Stimulated activated CD8-positive, alpha-beta memory T cell treated with anti-CD3 and anti-CD28 coated beads, Interleukin-7, amount 100 ng/mL, for 4 hours (primary cell): ENCODE measurements around the gene FAM237A.

Source experiments
- DNase-seq, 2 donors: peaks; one replicate each; pipeline ENCODE4 v3.0.0-alpha.2; 2020; ENCODE audit warnings: low read depth in 2 of 2

The FAM237A gene

DNA sequence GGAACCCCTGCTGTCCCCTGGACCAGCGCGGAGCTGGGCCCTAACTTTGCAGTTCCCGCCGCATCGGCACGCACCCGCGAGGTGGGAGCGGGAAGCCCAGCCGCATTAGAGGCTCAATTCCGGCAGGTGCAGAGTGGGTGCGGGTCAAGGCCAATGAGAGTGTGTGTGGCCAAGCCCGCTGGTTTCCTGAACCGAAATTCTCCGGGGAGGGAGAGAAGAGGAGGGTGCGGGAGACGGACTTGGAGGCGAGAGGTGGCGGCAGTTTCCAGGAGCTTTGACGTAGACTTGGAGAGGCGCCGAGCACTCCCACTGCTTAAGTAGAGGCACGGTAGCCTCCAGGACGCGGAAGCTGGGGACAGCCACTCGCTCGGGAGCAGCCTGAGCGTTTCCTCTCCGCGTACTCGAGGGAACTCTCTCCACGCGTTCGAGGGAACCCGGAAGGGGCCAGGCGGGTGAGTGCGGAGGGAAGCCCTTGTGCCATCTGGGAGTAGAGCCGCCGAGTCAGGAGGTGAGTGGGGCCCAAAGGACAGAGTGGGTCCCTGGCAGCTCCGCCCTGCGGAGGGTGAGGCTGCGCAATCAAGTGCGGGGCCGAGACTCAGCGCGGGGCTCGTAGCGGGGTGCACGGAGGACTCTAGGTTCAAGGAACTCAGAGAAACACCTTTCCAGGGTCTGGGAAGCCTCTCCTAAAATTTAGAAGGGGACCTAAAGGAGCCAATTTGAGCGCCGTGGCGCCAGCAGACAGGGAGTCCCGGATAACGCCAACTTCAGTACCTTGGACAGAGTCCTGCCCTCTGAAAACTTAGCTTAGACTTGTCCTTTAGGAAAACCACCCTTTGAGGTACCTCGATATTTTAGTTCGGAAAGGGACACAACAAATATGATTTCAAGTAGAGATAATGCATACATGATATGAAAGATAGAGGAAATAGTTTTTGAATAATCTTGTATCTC, at the start of gene FAM237A:
Gene FAM237A, plus strand, starts transcription at position 413 of the 951 bp plus-strand sequence. CDS start 1,750 bp downstream, outside the sequence.
- DNase-seq: no peak

DNA sequence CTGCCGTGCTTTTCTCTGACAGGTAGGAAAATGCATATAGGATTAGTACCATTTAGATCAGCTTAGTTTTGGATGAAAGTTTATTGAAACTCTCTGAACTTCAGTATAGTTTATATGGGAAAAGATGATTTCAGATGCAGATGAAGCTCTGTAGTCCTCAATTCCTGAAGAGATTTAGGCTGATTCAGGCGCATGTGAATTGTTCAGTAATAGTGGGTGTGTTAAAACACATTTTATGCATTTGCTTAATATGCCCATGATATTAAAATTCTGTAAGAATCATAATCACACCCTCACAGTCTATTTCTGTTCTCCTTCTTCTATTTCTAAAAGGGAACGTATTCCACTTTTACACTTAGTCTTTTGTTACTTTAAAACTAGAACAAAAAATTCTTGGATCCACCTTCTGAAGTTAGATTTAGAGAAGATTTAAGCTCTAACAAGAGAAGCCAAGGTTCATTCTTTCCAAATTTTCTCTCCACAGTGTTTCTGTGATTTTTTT, 44.5 kb upstream of the FAM237A start:
- no peak for DNase-seq

DNA sequence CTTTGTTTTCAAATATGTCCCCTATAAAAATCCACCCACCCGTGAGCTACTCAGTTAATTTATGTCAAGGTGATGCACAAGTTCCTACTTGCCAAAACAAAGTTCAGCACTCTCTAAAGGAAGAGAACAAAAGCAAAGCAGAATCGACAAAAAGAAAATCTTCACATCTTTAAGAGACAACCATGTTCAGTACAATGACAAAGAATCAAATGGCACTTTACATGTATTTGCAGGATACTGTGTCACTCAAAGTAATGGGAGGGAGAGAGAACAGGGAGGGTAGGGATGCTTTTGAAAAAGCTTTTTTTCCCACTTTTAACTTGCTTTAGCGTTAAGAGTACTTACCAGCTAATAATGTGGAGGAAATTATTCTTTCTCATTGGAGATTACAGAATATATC, 39.0 kb upstream of the FAM237A start:
- DNase-seq: no peak

DNA sequence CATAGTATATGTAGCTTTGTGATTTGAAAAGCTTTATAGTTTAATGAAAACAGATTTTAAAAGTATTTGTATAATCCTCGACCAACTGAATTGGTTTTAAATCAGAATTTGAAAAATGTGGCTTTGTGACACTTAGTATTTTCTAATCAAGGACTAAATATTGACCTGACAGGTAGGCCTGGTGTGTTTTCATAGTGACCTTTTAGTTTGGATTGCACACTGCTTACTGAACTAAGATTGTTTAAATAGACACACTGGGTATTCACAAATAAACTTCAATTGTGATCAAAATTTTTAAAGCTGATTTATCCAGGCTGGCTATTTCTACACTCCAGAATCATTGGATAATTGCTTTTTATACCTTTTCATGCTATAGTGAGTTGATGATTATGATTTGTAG, 31.8 kb upstream of the FAM237A start:
- DNase-seq: no peak

DNA sequence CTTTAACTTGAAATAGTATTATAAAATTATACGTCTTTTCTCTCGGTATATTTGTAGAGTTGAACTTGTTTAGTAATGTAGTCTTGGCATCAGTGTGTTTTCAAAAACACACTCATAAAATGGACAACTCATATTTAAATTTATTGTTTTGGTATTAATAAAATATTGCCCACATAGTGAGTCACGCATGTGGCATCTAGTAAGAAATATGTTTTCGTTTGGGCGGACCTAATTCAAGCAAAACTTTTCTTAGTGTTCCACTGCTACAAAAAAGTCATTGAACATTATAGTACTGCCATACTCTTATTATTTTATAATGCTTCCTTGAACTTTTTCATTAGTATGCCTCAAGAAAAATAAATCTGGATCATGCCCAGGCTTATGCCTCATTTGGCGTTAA, 31.1 kb upstream of the FAM237A start:
- no peak for DNase-seq

DNA sequence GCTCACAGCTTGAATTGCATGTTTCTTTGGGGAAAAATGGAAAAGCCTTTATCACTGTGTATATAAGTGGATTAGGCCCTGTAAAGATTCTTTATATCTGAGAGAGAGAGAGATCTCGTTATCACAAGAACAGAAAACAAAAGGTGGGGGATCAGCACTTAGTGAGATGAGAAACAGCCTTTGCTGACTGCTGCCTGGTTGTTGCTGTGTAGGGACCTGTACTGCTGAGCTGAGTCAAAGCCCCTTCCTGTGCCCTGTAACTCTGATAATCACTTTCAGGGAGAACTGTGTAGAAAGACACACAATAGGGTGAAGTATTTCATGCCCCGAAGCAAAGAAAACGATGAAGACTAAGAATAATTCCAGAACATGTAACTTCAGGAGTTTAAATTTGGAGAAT, 30.6 kb upstream of the FAM237A start:
- no peak for DNase-seq

DNA sequence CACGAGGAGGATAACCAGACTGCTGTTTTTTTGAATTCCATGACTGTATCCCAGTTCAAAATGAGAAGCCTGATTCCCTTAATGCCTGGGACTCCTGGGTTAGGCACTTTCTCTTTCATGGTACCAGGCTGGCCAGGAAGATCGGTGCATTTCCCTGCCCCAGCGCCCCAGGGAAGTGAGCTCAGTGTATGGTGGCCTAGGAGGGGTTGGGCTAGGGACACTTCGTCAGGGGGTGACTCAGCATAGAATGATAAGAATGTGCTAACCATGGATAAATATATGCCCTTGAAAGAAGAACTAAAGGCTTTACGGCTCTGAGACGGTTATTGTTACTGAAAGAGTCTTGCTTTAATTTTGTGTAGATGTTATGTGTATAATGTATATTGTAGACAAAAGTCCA, 27.5 kb upstream of the FAM237A start:
- no peak for DNase-seq

DNA sequence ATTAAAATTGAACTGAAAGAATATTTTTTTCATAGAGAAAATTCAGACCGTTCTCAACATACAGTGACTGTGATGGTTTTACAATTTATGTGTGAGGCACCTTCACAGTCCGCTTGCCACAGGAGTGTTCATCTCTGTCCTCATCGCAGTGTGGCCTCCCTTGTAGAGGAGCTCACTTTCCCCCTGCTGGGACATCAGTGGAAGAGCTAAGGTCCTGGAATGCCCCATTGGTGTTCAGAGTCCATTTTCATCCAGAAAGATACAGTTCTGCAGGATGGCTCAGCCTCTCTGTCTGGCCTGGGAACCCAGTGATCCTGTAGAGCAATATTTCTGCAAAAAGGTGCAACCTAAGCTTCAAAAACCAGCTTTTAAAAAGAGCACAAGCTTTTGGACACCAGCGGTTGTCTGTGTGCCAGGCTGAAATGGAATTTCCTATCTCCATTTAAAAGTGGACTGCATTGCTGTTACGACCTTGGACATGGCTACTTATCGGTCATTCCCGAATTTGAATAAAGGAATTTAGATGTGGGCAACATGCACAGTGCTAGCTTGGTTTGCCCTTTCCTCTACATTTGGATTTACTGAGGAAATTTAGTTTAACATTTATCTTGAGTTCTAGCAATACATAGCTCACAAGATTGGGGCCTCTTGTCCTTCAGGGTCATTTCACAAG, 26.7 kb upstream of the FAM237A start:
- DNase-seq: no peak

DNA sequence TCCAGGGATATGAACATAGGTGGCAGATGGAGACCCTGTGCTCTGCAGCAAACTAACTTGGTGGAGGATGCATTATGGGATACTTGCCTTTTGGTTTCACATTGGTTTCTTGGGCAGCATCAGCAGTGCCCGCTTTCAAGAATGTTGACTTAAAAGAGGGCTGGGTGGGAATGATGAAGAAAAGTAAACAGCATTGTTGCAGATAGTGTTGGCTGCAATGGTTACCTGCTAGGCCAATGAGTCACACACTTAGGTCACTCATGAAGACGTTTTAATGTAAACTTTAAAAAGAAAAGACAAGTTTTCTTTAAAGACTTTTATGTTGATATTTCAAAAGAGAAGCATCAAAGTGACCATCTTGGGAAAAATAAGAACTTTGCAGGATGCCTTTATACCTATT, 26.1 kb upstream of the FAM237A start:
- DNase-seq: no peak

DNA sequence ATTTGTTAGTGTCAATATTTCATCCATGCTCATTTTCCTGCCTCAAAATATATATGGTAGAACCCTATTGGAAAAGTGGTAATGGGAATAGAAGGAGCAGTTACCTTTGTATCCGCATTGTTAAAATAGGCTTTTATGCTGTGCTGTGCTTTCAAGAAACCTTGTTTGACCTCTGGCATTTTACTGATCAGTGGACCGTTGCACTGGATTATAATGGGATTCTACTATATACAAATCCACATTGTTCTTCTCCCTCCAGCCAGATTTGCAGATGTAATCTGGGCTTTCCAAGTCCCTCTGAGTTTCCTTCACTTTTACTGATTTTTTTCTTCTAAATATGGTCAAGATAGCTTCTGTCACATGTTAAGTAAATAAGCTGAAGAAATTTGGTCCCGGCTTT, 23.3 kb upstream of the FAM237A start:
- DNase-seq: no peak

DNA sequence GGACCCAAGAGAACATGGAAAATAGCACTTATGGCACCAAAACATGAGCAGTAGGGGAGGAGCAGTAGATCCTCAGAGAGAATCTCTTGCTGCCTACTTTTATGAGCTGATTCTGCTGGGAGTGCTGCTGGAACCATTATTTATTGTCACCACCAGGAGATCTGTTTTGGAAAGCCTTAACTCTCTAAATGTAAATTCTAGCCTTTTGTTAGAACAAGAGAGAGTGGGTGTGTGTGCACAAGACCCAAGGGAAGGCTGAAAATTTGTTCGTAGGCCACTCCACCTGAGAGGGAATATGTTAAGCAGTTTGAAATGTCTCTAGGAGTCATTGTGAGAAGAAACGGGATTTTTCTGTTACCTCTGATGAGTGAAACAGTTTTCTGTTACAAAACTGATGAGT, 16.2 kb upstream of the FAM237A start:
- DNase-seq: no peak

DNA sequence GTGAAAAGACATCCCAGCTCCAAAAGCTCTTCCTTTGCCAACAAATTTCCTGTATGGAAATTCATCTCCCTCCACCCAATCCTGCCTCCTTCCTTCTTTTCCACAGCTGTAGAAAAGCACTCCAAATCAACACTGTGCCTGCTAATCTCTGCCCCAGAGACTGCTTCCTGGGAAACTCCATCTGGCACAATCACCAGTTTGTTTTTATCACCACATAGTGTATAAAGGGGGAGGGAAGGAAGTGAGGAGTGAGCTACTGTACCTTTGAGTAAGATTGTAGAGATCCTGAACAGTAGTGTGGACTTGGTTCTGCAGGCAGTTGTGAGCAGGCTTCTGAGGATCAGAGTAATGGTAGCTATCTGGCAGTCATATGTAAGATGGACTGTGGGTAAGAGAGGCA, 14.7 kb upstream of the FAM237A start:
- DNase-seq: no peak

DNA sequence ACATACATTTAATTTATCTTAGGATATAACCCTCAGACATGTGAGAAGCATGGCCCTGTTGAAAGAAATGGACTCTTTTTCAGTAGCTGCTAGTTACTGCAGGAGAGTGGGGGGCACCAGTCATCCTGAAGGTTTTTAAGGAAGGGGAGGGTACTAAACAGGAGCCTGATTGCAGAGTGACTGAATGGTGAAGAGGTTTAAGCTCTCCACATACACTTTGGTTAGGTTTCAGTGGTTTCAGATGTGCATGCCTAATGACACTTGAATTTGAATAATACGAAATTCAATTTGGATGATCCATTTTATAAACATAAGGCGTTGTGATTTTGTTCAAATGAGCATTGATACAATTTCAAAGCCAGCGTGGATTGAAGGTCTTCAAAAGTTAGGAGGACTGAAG, 10.9 kb upstream of the FAM237A start:
- no peak for DNase-seq

DNA sequence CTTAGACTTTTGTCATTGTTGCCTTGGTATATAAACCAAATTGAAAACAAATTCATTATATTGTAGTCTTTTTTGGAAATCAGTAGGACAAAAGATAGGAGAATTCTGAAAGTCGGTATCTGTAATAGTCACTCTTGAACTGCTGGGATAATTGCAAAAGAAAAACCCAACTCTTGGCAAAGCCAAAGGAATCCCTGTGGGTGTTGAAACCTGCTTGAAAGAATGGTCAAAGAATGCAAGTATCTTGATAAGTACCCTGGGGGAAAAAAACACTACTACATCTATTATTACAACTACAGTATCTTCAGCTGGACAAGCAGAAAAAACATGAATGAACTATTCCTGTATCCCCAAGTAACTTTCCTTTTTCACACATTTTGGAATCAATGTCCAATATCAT, 7.3 kb upstream of the FAM237A start:
- no peak for DNase-seq

DNA sequence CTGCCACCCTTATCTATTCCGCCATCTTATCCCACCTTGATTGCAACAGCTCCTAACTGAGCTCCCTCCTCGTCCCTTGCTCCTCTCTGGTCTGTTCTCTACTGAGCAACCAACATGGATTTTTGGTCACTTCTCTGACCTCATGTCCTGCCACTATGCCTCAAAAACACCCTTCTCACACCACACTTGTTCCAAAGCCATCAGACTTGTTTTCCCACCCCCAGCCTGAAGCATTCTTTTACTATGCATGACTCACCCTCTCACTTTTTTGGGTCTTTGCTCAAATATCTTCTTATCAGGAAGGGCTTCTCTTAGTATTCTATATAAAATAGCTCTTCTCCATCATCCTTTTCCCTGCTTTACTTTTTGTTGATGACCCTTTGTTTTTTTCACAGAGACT, 2.7 kb upstream of the FAM237A start:
- DNase-seq: no peak

DNA sequence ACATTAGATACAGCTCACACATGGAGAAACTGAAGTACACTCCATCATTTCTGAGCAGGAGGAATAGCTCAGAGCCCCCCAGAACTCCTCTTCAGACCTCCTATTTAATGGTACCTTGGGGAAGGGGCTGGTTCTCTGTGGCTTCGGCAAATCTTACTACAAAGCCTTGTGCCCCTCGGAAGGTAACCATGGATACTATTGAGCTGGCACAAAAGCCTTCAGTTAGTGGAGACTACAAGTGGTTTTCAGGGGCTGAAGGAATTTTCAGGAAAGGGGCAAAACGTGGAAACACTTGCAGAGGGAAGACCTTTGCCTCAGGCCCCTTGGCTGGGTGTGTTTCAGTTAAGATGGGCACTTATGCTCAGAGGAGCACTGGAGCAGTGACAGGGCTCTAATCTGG, 1.1 kb upstream of the FAM237A start:
- DNase-seq: no peak

DNA sequence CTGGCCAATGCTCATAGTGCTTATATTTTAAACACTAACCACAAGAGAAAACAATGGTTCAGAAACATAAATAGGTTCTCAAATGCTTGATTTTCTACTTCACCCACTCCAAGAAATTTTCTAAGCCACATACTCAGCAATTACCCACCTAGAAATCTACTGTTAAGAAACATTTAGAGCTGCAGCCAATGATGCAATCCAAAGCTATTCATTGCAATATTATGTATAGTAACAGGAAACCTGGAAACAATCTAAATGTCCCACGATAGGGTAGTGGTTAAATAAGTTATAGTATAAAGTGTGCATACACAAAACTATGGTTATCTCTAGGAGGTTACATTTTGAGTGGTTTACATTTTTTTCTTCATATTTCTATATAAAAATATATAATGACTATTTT, 5.7 kb downstream of the FAM237A start:
- no peak for DNase-seq

DNA sequence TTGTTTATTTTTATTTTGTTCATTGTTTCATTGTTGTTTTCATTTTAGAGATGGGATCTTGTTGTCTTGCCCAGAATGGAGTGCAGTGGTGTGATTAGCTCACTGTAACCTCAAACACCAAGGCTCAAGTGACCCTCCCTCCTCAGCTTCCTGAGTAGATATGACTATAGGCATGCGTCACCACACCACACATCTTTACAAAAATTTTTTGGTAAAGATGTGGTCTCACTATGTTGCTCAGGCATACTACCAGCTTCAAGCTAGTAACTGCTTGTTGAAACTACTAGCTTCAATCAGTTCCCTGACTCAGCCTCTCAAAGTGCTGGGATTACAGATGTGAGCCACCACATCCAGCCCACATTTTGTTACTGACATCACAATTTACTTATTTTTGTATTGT, 14.8 kb downstream of the FAM237A start:
- no peak for DNase-seq

DNA sequence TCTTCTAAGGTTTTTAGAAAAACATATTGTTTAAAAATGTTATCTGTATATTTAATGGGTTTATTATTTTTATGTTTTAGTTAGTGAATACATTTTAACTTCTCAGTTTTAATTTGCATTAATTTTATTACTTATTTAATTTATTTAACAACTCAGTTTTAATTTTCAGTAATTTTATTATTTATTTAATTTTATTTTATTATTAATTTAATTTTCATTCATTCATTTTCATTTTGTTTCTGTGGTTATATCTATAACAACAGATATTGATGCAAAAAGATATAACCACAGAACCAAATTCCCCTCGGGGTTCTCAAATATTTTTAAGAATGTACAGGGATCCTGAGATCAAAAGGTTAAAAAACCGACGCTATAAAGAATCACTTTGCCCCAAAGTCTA, 23.0 kb downstream of the FAM237A start:
- no peak for DNase-seq

DNA sequence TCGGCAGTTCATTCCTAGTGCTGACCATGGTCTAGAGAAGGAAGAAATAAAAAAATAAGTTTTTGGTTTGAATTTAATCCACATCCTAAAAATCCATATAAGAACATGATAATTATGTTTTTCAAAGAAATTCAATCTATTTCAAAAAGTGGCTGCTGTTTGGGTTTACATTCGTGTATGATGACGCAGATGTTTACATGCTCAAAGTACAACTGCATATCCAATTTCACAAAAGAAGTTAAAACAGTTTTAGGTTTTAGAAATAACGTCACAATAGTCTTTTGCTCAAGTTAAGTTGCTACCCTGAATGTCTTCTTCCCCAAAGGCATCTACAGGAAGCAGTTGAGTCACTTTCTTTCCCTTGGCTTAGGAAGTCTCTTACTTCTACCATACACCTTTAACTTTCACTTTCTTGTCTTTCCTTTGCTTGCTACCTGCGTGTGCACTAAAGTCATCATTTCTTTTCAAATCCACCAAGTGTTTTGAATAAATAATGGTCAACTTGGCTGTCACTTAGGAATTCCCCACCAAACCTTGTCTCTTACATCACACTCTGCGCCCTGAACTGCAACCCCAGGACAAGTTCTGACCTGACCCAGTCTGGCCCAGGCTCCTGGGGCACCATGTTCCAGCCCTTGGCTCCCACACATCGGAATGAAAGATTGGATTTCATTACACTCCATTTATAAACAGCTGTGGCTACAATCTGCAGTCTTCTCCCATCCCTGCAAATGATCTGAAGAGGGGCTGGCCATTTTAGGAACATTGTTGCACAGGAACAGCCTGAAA, 28.4 kb downstream of the FAM237A start:
- DNase-seq: no peak

DNA sequence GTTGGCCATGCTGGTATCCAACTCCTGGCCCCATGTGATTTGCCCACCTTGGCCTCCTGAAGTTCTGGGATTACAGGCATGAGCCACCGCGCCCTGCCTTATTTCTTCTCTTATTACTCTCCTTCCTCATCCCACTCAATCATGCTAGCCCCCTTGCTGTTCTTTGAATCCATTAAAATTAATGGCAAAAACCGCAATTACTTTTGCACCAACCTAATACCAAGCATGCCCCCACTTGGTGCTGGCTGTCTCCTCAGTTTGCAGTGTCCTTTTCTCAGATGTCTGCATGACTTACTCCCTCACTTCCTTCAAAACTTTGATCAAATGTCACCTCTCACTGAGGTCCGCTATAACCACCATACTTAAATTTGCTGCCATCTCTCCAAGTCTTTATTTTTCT, 41.3 kb downstream of the FAM237A start:
- no peak for DNase-seq

DNA sequence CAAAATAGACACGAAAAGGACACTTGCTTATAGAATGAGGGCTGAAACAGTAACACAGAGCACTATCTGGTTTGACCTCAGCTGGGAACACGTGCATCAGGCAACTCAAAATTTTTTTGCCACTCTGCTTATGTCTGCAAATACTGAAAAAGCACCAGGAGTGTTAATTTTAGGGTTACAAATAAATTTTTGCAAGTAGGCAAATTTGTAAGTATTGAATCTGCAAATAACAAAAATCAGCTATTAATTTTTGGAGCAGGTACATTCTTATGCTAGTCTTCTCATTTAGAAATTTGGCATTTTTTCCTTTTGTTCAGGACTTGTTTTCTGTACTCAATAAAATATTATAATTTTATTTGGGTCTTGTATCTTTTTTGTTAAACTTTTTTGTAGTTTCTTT, 46.2 kb downstream of the FAM237A start:
- no peak for DNase-seq
